Measurements from ENCODE around the gene EMSY.
"Not testable (repeated sequence)": the region's sequence is repeated elsewhere in the genome, so short reads cannot be mapped to it uniquely, and the experiment has no call there.

The EMSY gene

DNA sequence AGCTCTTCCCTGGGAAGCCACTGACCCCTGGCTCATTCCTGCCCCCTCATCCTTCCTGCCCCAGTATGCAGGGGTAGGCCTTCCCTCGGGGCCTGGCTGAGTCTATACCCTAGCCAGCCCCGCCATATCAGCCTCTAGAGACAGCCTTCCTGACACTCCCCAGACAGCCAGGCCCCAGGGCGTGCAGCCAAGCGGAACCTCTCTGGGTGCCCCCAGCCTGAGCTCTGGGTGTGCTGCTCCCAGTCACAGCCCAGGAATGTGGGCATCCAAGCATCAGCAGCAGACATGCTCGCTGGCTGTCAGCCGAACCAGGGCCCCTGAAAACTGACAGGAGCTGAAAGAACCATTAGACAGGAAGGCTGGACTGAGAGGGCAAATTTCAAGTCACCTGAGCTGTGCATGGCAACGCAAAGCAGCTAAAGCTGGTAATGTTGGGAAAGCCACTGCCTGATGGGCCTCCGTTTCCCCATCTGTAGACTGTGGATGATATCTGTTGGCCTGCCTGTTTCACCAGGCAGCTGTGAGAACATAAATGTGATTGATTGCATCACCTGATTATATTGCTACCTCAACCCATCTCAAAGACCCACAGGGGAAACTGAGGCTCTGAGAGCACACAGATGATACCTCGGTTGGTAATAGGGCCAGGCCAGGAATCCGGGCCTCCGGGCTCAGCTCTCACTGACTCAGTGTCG lies 132.6 kb downstream of the EMSY start:
- FAIRE-seq, result no peak

- no peak for FAIRE-seq
Measured at GRCh38 chr11:76577921-76578653, 133.3 kb downstream of the EMSY start.

DNA sequence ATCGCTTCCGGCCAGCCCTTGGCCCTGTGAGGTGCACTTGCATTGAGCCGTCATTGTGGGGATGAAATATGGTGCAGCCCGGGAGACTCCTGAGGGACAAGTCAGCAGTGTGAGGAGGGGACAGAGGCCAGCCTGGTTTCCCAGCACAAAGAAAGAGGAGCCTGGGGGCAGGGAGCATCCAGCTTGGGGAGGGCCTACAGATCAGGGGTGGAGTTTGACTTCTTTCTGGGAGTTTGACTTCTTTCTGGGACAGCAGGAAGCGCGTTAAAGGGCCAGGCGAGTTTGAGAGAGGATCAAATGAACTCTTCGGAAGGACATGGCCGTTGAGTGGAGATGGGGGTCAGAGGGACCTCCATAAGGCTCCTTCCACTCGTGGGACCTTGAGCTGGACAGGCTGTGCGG lies 133.8 kb downstream of the EMSY start:
- no peak for FAIRE-seq

- FAIRE-seq, result no peak
Measured at GRCh38 chr11:76579056-76579751, 134.4 kb downstream of the EMSY start.

DNA sequence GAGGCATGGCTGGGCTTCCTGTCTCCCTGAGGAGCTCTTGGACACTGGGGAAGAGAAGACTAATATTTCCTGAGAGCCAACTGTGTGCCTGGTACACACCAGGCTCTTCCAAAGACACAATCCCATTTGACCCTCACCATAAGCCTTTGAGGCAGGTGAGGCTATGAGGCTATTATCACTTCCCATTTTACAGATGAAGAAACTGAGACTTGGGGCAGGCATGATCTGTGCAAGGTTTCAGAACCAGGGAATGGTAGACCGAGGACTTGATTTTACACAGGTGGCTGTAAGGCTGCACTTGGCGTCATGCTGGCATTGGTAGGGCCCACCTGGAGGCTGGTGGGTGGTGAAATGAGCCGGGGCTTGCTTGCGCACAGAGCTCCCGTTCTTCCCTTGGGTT lies 134.9 kb downstream of the EMSY start:
- FAIRE-seq, result no peak

- FAIRE-seq, result not testable (repeated sequence)
Measured at GRCh38 chr11:76582471-76582870, 137.7 kb downstream of the EMSY start.

DNA sequence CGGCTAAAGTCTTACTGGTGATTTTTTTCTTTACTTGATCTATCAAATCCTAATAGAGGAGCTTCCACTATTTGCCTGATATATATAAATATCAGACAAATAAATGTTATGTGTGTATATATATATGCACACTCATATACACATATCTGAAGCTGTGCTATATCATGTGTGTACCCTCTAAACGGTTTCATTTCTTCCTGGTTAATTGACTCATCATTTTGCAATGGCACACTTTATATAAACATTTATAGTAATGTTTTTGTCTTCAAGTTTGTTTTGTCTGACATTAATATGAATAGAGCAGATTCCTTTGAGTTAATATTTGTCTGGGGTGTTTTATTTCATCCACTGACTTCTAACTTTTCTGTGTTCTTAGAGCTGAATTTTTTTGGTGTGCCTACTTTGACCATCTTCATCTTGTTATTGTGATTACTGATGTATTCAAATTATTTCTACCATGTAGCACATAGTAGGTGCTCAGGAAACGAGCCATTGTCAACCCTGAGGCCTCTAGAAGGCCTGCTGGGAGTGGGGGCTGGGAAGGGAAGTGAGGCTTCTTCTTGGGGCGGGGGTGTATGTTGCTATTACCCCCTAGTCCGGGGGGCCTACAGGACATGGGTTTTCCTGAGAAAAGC lies 143.1 kb downstream of the EMSY start:
- FAIRE-seq, result no peak

GRCh38 chr11:76588455-76589325 lies 143.9 kb downstream of the EMSY start:
- no peak for FAIRE-seq

DNA sequence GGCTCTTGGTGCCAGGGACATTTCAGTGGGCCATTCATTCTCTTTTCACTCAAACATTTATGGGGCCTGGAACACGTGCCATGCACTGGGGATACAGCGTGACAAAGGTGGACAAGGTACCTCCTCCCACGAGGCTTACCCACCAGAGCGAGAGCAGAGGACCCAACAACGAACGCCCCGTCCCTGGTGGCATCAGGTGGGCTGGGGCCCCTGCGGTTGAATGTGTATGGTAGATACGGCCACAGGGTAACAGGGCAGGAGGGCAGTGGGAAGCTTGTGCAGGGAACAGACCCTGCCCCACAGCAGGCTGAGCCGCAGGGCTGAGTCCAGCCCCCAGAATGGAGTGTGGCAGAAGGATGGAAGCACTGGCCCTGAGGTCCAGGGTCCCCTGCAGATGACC lies 144.7 kb downstream of the EMSY start:
- no peak for FAIRE-seq

- no peak for FAIRE-seq
Measured at GRCh38 chr11:76589964-76590950, 145.4 kb downstream of the EMSY start.

DNA sequence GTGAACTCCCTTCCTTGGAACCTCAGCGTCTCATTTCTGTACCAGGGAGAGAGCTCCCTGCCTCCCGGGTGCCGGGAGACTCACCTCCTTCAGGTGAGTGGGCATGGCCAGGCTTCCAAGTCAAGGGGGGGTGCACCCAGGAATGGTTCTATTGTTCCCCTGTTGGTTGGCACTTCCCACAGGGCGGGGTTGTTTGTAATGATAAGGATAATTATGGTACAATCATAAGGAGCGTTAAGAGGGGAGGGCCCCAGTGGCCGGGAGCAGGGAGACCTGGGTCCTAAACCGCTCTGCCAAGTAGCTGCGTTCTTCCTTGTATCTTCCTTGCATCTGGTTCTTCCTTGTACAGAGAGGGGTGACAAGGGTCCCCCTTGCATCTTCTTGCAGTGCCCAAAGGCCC lies 146.6 kb downstream of the EMSY start:
- no peak for FAIRE-seq

- no peak for FAIRE-seq
Measured at GRCh38 chr11:76592025-76592914, 147.5 kb downstream of the EMSY start.

DNA sequence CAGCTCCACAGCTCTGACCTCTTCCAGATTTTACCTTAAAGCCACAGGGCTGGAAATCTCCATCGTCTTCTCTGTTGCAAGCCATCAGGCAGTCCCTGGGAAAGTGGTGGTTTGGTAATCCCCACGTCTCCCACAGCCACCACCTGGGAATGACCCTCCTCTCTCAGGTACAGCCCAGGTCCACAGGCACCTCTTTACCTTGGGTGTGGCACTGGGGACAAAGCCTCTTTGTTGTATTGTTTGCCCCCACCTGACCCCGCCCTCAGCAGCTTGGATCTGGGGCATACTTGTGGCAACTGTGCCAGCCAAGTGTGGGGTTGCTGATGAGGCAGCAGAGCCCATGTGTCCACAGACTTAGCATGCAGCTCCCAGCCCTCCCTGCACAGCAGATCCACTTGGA lies 148.1 kb downstream of the EMSY start:
- FAIRE-seq, result no peak

- FAIRE-seq, result not testable (repeated sequence)
Measured at GRCh38 chr11:76595091-76595490, 150.3 kb downstream of the EMSY start.

- FAIRE-seq, result no peak
Measured at GRCh38 chr11:76596652-76597051, 151.8 kb downstream of the EMSY start.

DNA sequence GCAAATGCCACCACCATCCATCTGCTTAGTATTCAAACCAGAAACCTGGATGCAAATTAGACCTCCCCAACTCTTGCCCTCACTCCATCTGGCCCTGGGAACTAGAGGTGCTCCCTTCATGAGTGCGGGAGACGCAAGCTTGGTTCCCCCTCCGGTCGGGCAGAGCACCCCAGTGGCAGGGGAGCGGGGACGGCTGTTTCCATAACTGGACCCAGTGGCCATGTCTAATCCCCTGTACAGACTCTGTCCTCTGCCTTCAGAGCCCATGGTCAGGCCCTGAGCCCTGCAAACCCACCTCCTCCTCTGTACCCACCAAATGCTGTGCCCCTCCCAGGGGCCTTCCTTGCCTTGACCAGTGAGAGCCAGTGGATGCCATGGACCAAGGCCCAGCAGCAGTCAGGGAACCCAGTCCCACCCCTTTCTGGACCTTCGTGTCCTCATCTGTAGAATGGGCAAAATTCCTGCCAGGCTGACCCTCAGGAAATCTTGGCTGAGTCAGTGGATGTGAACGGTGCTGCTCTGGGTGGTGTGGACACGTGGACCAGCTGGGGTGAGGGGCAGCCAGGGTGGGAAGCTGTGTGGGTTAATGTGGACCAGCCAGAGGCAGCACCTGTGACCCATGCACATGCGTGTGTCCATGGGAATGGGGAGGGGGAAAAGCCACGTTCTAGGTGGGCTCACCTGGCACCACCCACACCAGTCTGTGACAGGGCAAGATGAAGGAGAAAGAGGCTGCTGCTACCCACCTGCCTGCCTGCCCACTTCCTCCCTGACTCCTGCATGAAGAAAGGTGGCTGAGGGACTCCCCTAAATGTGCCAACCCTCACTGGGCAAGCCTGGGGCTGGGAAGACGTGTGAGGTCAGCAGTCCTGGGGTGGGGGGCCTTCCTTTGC lies 153.0 kb downstream of the EMSY start:
- FAIRE-seq, result no peak

GRCh38 chr11:76598426-76598839 lies 153.6 kb downstream of the EMSY start:
- no peak for FAIRE-seq

DNA sequence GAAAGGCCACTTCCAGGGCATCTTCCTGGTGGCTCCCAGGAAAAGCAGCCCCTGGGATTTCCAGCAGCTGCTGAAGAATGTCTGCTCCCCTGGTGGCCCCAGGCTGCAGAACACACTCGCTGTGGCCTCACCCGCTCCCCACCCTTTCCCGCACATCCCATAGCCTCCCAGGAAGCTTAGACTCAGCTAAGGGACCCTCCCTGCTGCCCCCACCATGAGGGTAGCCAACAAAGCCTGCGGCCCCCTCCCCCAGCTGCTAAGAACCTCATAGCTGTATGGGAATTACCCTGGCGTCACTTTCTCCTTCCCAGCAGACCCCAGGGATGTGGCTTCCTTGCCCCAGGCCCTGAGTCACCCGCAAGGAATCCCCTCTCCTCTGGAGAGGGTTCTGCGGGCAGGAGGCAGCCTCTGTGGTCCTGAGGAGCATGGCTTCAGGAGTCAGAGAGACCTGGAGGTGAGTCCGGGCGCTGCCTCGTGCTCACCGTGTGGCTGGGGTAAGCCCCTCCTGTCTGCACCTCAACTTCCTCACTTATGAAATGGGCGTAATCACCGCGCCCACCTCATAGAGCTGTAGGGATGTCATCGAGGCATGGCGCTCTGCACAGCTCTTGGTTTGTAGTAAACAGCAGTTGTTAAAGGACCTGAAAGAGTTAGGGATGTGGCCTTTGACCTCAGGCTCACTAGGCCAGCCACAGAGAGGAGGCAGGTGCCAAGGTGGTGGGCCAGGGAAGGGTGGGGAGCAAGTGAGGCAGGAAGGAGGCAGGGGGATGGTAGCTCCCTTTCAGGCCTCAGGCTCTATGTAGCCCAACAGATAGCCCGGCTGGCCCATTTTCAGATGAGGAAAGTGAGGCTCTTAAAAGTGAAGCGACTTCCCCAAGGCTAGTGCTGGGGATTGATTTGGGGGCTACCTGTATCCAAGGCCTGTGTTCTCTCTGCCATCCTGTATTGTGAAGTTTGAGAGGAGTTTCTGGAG lies 154.5 kb downstream of the EMSY start:
- no peak for FAIRE-seq
